Lung (tissue), 12 donors: ENCODE data around the gene SUN3. TPM values are rescaled to one million over a fixed set of nuclear protein-coding genes. Genes with fewer than 3 reads are reported as not detected.

Source experiments
- ATAC-seq: fragments of 200-7000 bp; cut with Tn5 transposase; one replicate; pipeline ENCODE4 v1.9.1; 2020; ENCODE audit warnings: moderate number of reproducible peaks; ENCODE audit not compliant: insufficient read depth, low FRiP score
- DNase-seq, 3 donors: peaks; one replicate each; pipeline ENCODE4 v3.0.0-alpha.2; 2013 to 2017
- H3K27ac ChIP-seq, 2 donors: one replicate each; pipeline ENCODE4 v1.5.1; 2013; ENCODE audit warnings: mild to moderate bottlenecking in 2 of 2, moderate library complexity in 2 of 2, control low read depth in 1 of 2, inconsistent platforms in 1 of 2, low read depth in 1 of 2, low read length in 1 of 2
- H3K27me3 ChIP-seq, 3 donors: one replicate each; pipeline ENCODE4 v1.5.1; 2013; ENCODE audit warnings: low read length in 2 of 3; ENCODE audit not compliant: control insufficient read depth in 3 of 3, insufficient read depth in 3 of 3
- H3K36me3 ChIP-seq, 4 donors: one replicate each; pipeline ENCODE4 v1.5.1; 2013; ENCODE audit warnings: low read length in 4 of 4, mild to moderate bottlenecking in 1 of 4, moderate library complexity in 1 of 4; ENCODE audit not compliant: control insufficient read depth in 4 of 4, insufficient read depth in 4 of 4
- H3K4me1 ChIP-seq, 5 donors: one replicate each; pipeline ENCODE4 v1.5.1; 2013; ENCODE audit warnings: low read length in 5 of 5, mild to moderate bottlenecking in 2 of 5, moderate library complexity in 1 of 5; ENCODE audit not compliant: control insufficient read depth in 5 of 5, insufficient read depth in 5 of 5
- H3K4me3 ChIP-seq: one replicate; pipeline ENCODE4 v1.5.1; 2013; ENCODE audit warnings: mild to moderate bottlenecking, control low read depth, moderate library complexity
- H3K9ac ChIP-seq, 2 donors: one replicate each; pipeline ENCODE4 v1.5.1; 2013; ENCODE audit warnings: low read length in 2 of 2, control low read depth in 1 of 2; ENCODE audit not compliant: insufficient read depth in 1 of 2
- H3K9me3 ChIP-seq, 4 donors: one replicate each; pipeline ENCODE4 v1.5.1; 2013; ENCODE audit warnings: low read length in 3 of 4, mild to moderate bottlenecking in 1 of 4, moderate library complexity in 1 of 4; ENCODE audit not compliant: control insufficient read depth in 4 of 4, insufficient read depth in 3 of 4
- CTCF ChIP-seq: IDR thresholded peaks from 2 replicates; pipeline ENCODE4 v1.5.1; 2012; ENCODE audit warnings: mild to moderate bottlenecking; ENCODE audit errors: control extremely low read depth, extremely low read depth
- WGBS, 2 donors: extraction: QIAGEN DNeasy Blood & Tissue Kit; methylation state at CpG; one replicate each; pipeline ENCODE4 v1.1.7; 2013; 5-methylcytosine and 5-hydroxymethylcytosine counted together
- polyA plus RNA-seq, 2 donors: library from polyadenylated mRNA; stranded (reverse); fragments of 200-250 nt; gene quantifications; one replicate each; pipeline ENCODE4 v1.2.1, GENCODE V29; 2013
- total RNA-seq, 2 donors: library from RNA; depleted of rRNA in 1 of 2; stranded (reverse); fragments of >200 nt in 1 of 2; gene quantifications; one replicate each; pipeline ENCODE4 v1.2.1, GENCODE V29; 2014 to 2021
- donor health status: control.
- donor health status: control.
- donor health status: Bipolar disorder and iron deficiency.
- donor health status: healthy.
- donor health status: DM: yes; HTN: yes; CAD: no.

Gene SUN3
- total and polyA plus RNA-seq, 4 donors = 0.18 to 0.53 TPM; not detected in 2

GRCh38 chr7:48035967-48036478 is 7.1 kb upstream of the SUN3 start:
- H3K27ac ChIP-seq = peak overlapping the region in 1 of 2 donors; percentile 6
- H3K4me1 ChIP-seq = peaks cover 0 to 9% (median 9%) of the 10 kb centered on the region in 5 donors
- peaks cover 0 to 38% (median 15%) of the 10 kb centered on the region in 3 donors for H3K27me3 ChIP-seq
- no peaks in the 10 kb centered on the region for H3K36me3 ChIP-seq
- 4% methylated on average over 42 of the region's 42 CpGs for WGBS, 2 donors
- peak overlapping the region; percentile 44 for H3K4me3 ChIP-seq
- peak; percentile 54 to 73 (median 59) for DNase-seq
- no peaks in the 10 kb centered on the region for H3K9me3 ChIP-seq
- H3K9ac ChIP-seq = peak overlapping the region in 1 of 2 donors; percentile 19
- TF ChIP-seq CTCF = no peak
- ATAC-seq = peak; percentile 5

DNA sequence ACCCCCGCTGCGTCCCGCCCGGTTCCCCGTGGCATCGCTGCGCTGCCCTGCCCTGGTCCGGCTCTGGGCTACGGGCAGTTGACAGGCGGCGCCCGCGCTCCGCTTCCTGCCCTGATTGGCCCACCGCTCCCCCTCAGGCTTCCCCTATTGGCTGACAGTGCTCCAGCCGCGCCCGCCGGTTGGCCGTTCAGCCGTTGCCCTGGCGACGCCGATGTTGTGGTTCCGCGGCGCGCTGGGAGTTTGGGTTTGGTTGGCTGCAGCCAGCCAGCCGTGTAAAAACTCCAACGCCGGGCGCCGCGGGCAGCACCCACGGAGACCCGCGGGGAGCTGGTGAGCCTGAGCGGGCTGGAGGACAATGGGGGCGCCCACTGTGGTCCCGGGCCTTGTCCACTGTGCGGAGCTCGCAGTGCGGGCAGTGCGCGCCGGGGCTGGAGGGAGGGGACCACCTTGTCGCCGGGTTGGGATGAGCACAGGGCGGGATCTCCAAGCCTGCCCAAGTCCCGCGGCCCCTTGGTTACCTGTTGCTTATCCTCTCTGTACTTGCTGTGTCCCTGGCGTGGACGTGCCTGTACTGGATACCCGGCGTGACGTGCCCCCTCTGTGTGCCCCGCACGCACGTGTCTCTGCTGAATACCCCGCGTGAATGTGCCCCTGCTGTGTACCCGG is 6.5 kb upstream of the SUN3 start, which contains the start of gene C7orf57:
Gene C7orf57, plus strand, starts transcription at position 243 of the 666 bp plus-strand sequence. CDS start 766 bp downstream, outside the sequence.
- Histone ChIP-seq H3K27me3 (peaks cover 0 to 38% (median 15%) of the 10 kb centered on the region in 3 donors), H3K9me3 (no peaks in the 10 kb centered on the region), H3K9ac (peak within 1 kb of the TSS in 1 of 2 donors; percentile 19), H3K4me3 (peak within 1 kb of the TSS; percentile 44), H3K4me1 (peaks cover 0 to 9% (median 9%) of the 10 kb centered on the region in 5 donors), H3K27ac (peak within 1 kb of the TSS in 1 of 2 donors; percentile 6), H3K36me3 (no peaks in the 10 kb centered on the region)
- 1% methylated on average over 61 to 62 of the region's 62 CpGs for WGBS, 2 donors
- TF ChIP-seq CTCF = no peak
- DNase-seq (peak; percentile 86 to 95 (median 92)), ATAC-seq (peak; percentile 99)

DNA sequence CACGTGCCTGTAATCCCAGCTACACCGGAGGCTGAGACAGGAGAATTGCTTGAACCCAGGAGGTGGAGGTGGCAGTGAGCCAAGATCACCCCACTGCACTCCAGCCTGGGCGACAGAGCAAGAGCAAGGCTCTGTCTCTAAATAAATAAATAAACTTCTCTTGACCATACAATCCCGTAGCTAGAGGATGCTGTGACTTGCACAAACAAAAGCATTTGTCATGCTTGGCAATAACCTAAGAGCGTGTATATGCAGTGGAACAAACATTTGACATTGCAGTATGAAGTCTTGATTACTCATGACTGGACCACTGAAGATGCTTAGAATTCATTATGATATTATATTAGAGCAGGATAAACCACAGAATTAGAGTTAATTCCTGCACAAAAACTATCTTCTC is 5.0 kb upstream of the SUN3 start:
- no peak for TF ChIP-seq CTCF
- no peak overlapping the region for H3K27ac ChIP-seq
- peaks cover 0 to 38% (median 15%) of the 10 kb centered on the region in 3 donors for H3K27me3 ChIP-seq
- no peak overlapping the region for H3K4me3 ChIP-seq
- DNase-seq (no peak), ATAC-seq (no peak)
- no peak overlapping the region for H3K9ac ChIP-seq
- H3K4me1 ChIP-seq = peaks cover 0 to 9% (median 9%) of the 10 kb centered on the region in 5 donors
- no peaks in the 10 kb centered on the region for H3K9me3 ChIP-seq
- 63 to 69% methylated on average over 5 of the region's 5 CpGs for WGBS, 2 donors
- H3K36me3 ChIP-seq = no peaks in the 10 kb centered on the region
